GM21576 (cell line): ENCODE results near the gene HCN1.

Experiments
- ATAC-seq: cut with Tn5 transposase; IDR thresholded peaks from one replicate; pipeline ENCODE4 v1.9.1; 2021; ENCODE audit warnings: mild to moderate bottlenecking, moderate library complexity; ENCODE audit not compliant: unreplicated experiment

HCN1 gene

GRCh38 chr5:45696206-45696836 lies at the start of gene HCN1:
Gene HCN1 (minus strand): TSS chr5:45696380.
- ATAC-seq, result peak; percentile 86

GRCh38 chr5:45741110-45741509 lies 44.9 kb upstream of the HCN1 start:
- ATAC-seq, result no peak

- ATAC-seq, result no peak
These were observed 41.0 kb upstream of the HCN1 start for GRCh38 chr5:45737153-45737552.

- ATAC-seq, result no peak
These were observed 29.4 kb upstream of the HCN1 start for GRCh38 chr5:45725537-45725936.

- no peak for ATAC-seq
These were observed 1.0 kb upstream of the HCN1 start for GRCh38 chr5:45697201-45697600.

GRCh38 chr5:45695804-45696156 lies 400 bp downstream of the HCN1 start:
- ATAC-seq, result peak; percentile 12

GRCh38 chr5:45694971-45695803 lies 993 bp downstream of the HCN1 start:
- no peak for ATAC-seq

GRCh38 chr5:45694255-45694814 lies 1.8 kb downstream of the HCN1 start:
- no peak for ATAC-seq

GRCh38 chr5:45692481-45692880 lies 3.7 kb downstream of the HCN1 start:
- no peak for ATAC-seq

GRCh38 chr5:45691656-45692055 lies 4.5 kb downstream of the HCN1 start:
- ATAC-seq, result no peak

- no peak for ATAC-seq
These were observed 8.5 kb downstream of the HCN1 start for GRCh38 chr5:45687701-45688100.

- no peak for ATAC-seq
These were observed 9.6 kb downstream of the HCN1 start for GRCh38 chr5:45686620-45687019.

GRCh38 chr5:45684118-45684517 lies 12.1 kb downstream of the HCN1 start:
- no peak for ATAC-seq

- ATAC-seq, result no peak
These were observed 15.2 kb downstream of the HCN1 start for GRCh38 chr5:45680950-45681349.

- no peak for ATAC-seq
These were observed 18.7 kb downstream of the HCN1 start for GRCh38 chr5:45677524-45677923.

- ATAC-seq, result no peak
These were observed 23.9 kb downstream of the HCN1 start for GRCh38 chr5:45672271-45672670.

GRCh38 chr5:45648744-45649143 lies 47.4 kb downstream of the HCN1 start:
- no peak for ATAC-seq

- ATAC-seq, result no peak
These were observed 53.1 kb downstream of the HCN1 start for GRCh38 chr5:45643056-45643455.

- ATAC-seq, result no peak
These were observed 53.8 kb downstream of the HCN1 start for GRCh38 chr5:45642370-45642769.

GRCh38 chr5:45639040-45639439 lies 57.1 kb downstream of the HCN1 start:
- ATAC-seq, result no peak

GRCh38 chr5:45627076-45627656 lies 69.0 kb downstream of the HCN1 start:
- ATAC-seq, result no peak

- no peak for ATAC-seq
These were observed 72.3 kb downstream of the HCN1 start for GRCh38 chr5:45623832-45624231.
